ENCODE results near the gene LINGO3.

DNA sequence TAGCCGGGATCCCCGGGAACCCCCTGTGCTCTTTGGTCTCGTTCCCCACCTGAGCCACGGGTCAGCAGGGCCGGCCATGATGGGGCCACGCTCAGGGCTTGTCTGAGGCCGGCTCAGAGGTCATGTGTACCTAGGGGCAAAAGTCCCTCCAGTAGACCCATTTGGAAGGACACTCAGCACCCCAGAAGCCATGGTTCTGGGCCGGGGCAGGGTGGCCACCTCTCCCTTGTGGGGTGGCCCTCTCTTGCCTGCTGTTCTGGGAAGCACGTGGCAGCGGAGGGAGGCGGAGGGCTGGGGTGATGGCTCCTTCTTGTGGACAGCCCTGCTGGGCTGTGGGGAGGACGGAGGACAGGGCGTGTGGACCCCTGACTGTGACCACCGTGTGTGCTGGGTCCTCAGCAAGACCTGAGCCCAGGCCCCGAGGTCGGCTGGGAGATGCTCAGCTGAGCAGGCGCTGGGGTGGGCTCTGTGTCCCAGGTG is 19.6 kb downstream of the LINGO3 start:
- TF ChIP-seq ZNF707 (tag by site-specific recombination; IDR thresholded peaks at IDR 0.05) (no peak), TCF7L2 (IDR thresholded peaks at IDR 0.05; ENCODE audit: borderline replicate concordance, low read depth, low read length) (no peak), ZNF558 (tag by site-specific recombination; IDR thresholded peaks at IDR 0.05) (no peak), ZNF366 (tag by site-specific recombination; conservative IDR thresholded peaks at IDR 0.05) (no peak), HOXA7 (CRISPR knock-in tag; IDR thresholded peaks at IDR 0.05; ENCODE audit: borderline replicate concordance) (no peak), YY1 (tag by site-specific recombination; IDR thresholded peaks at IDR 0.05) (no peak), ZBTB21 (tag by site-specific recombination; IDR thresholded peaks at IDR 0.05) (no peak)
- TF ChIP-seq, protein P1, sequence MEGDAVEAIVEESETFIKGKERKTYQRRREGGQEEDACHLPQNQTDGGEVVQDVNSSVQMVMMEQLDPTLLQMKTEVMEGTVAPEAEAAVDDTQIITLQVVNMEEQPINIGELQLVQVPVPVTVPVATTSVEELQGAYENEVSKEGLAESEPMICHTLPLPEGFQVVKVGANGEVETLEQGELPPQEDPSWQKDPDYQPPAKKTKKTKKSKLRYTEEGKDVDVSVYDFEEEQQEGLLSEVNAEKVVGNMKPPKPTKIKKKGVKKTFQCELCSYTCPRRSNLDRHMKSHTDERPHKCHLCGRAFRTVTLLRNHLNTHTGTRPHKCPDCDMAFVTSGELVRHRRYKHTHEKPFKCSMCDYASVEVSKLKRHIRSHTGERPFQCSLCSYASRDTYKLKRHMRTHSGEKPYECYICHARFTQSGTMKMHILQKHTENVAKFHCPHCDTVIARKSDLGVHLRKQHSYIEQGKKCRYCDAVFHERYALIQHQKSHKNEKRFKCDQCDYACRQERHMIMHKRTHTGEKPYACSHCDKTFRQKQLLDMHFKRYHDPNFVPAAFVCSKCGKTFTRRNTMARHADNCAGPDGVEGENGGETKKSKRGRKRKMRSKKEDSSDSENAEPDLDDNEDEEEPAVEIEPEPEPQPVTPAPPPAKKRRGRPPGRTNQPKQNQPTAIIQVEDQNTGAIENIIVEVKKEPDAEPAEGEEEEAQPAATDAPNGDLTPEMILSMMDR (tag by site-specific recombination; IDR thresholded peaks at IDR 0.05): no peak
- TF ChIP-seq, protein P2, sequence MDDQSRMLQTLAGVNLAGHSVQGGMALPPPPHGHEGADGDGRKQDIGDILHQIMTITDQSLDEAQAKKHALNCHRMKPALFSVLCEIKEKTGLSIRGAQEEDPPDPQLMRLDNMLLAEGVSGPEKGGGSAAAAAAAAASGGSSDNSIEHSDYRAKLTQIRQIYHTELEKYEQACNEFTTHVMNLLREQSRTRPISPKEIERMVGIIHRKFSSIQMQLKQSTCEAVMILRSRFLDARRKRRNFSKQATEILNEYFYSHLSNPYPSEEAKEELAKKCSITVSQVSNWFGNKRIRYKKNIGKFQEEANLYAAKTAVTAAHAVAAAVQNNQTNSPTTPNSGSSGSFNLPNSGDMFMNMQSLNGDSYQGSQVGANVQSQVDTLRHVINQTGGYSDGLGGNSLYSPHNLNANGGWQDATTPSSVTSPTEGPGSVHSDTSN (CRISPR knock-in tag; IDR thresholded peaks at IDR 0.05): no peak
- TF ChIP-seq, protein P3, sequence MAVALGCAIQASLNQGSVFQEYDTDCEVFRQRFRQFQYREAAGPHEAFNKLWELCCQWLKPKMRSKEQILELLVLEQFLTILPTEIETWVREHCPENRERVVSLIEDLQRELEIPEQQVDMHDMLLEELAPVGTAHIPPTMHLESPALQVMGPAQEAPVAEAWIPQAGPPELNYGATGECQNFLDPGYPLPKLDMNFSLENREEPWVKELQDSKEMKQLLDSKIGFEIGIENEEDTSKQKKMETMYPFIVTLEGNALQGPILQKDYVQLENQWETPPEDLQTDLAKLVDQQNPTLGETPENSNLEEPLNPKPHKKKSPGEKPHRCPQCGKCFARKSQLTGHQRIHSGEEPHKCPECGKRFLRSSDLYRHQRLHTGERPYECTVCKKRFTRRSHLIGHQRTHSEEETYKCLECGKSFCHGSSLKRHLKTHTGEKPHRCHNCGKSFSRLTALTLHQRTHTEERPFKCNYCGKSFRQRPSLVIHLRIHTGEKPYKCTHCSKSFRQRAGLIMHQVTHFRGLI (tag by site-specific recombination; IDR thresholded peaks at IDR 0.05): no peak
- TF ChIP-seq, protein P4, sequence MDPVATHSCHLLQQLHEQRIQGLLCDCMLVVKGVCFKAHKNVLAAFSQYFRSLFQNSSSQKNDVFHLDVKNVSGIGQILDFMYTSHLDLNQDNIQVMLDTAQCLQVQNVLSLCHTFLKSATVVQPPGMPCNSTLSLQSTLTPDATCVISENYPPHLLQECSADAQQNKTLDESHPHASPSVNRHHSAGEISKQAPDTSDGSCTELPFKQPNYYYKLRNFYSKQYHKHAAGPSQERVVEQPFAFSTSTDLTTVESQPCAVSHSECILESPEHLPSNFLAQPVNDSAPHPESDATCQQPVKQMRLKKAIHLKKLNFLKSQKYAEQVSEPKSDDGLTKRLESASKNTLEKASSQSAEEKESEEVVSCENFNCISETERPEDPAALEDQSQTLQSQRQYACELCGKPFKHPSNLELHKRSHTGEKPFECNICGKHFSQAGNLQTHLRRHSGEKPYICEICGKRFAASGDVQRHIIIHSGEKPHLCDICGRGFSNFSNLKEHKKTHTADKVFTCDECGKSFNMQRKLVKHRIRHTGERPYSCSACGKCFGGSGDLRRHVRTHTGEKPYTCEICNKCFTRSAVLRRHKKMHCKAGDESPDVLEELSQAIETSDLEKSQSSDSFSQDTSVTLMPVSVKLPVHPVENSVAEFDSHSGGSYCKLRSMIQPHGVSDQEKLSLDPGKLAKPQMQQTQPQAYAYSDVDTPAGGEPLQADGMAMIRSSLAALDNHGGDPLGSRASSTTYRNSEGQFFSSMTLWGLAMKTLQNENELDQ (tag by site-specific recombination; IDR thresholded peaks at IDR 0.05; ENCODE audit: low read depth): no peak
